ENCODE measurements around the gene CDH23.
"Not testable (repeated sequence)": the region's sequence is repeated elsewhere in the genome, so short reads cannot be mapped to it uniquely, and the experiment has no call there.

The CDH23 gene

DNA sequence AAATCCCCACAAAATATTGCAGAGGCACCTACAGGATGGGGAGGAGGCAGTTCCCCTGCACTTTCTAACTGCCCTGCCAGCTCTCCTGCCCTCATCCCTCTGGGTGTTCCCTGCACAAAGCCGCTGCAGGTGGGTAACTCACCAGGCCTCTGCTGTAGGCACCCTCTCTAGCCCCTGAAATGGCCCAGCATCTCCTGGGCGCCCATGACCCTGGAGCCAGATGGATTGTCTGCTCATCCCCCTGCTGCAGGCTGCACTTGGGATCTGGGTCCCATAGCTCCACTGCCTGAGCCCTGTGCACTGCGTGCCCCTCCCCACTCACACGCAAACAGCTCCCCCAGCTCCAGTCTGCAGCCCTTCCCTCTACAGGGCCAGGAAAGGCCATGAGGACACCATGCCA, 192.0 kb downstream of the CDH23 start:
- no peak for DNase-seq

- DNase-seq, result peak; percentile 47
Observed at GRCh38 chr10:71589617-71590551, 193.2 kb downstream of the CDH23 start.

GRCh38 chr10:71590781-71591350, 194.1 kb downstream of the CDH23 start:
- no peak for DNase-seq

DNA sequence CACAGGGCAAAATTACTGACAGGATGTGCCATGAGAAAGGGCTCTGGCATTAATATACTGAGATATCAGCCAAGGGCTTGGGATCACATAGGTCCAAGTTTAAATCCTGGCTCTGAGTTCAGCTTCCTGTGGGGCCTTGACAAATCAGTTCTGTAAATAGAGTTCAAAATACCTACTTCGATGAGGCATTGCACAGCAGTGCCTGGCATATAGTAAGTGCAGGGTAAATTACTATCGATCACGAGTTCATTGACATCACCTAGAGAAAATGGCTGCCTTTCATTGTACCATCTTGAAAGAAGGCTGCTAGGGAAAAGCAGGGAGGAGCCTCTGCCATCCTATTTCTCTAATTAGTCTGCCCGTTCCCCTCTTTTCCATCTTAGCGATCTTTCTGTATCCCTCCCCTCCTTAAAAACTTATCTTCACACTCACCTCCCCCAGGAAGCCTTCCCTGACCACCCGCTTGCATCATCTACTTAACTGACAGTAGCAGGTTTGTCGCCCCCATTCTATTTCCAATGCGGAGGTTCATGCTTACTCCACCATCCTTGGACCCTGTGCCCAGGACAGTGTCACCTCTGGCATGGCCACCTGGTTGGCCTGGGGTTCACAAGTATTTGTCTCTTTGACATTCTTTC, 198.3 kb downstream of the CDH23 start:
- no peak for DNase-seq

GRCh38 chr10:71595649-71596048, 198.9 kb downstream of the CDH23 start:
- no peak for DNase-seq

- DNase-seq, result no peak
Observed at GRCh38 chr10:71596127-71596526, 199.4 kb downstream of the CDH23 start.

GRCh38 chr10:71596759-71597158, 200.0 kb downstream of the CDH23 start:
- DNase-seq, result no peak

GRCh38 chr10:71597821-71598498, 201.2 kb downstream of the CDH23 start:
- no peak for DNase-seq

- DNase-seq, result no peak
Observed at GRCh38 chr10:71598621-71599055, 201.9 kb downstream of the CDH23 start.

GRCh38 chr10:71599518-71599917, 202.8 kb downstream of the CDH23 start:
- no peak for DNase-seq

- DNase-seq, result not testable (repeated sequence)
Observed at GRCh38 chr10:71600242-71600641, 203.5 kb downstream of the CDH23 start.

- DNase-seq, result no peak
Observed at GRCh38 chr10:71600849-71601248, 204.1 kb downstream of the CDH23 start.

- DNase-seq, result no peak
Observed at GRCh38 chr10:71601273-71601672, 204.6 kb downstream of the CDH23 start.

GRCh38 chr10:71603150-71603549, 206.4 kb downstream of the CDH23 start:
- DNase-seq, result no peak

DNA sequence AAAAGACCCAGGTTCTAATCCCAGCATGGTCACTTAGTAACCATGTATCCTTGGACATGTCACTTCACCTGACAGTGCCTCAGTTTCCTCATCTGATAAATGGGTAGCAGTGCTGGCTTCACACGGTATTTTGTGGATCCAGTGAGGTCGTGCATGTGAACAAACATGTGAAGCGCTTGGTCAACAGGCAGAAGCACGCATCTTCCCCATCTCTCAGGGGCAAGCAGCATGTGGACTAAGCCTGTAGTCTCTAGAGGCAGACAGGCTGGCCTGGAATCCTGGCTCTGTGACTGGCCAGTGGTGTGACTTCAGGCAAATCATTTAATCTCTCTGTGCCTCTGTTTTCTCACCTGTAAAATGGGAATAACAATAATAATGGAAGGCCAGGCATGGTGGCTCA, 207.0 kb downstream of the CDH23 start:
- DNase-seq, result no peak

DNA sequence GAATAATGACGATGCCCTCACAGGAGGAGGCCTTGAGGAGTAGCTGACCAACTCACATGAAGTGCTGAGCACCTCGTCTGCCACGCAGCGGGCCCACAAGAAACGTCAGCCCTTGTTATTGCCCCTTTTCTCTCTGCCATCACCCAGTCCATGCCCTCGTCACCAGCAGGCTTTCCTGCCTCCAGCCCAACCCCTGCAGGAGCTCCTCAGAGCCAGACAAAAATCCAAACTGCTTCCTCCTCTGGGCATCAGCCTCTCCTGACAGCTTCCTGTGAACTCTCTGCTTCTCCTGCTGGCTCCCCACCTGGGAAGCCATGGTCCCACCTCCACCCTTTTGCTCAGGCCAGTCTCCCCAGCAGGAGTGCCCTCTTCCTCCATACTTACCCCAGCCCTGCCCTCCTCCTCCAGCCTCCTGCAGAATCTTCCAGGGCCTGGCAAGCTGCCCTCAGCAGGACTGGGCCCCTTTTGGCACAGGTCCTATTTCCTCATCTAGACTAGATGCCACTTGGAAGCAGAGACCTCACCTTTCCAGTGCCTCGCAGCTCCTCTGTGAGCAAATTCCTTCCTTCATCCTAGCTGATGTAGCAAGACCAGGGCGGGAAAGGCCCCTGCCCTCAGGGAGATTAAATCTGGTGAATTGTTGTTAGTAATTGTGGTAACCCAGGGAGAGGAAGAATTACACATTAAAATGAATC, 207.8 kb downstream of the CDH23 start:
- peak; percentile 28 for DNase-seq

DNA sequence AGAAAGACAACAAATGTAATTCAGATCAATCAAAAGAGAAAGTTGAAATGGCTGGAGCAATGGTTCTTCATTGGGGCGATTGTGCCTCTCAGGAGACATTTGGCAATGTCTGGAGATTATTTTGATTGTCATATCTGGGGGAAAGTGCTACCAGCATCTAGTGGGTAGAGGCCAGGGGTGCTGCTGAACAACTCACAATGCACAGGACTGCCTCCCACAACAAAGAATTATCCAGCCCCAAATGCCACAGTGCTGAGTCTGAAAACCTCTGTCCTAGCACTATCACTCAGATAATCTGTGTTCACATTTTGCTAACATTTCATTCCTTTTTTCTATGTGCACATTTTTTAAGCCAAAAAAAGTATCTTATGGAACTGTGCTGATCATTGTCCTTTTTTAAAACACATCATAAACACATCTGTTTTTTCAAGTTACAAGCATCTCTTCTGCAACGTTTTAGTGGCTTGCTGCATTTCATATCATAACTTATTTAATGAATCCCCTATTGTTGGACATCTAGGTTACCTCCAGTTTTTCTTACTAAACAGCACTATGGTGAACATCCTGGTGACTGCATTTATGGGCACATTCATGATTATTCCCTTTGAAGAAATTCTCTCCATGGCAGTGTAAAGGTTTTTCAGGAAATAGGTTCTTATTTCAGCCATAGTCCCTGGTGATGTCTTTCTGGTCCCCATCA, 208.7 kb downstream of the CDH23 start:
- DNase-seq, result no peak

DNA sequence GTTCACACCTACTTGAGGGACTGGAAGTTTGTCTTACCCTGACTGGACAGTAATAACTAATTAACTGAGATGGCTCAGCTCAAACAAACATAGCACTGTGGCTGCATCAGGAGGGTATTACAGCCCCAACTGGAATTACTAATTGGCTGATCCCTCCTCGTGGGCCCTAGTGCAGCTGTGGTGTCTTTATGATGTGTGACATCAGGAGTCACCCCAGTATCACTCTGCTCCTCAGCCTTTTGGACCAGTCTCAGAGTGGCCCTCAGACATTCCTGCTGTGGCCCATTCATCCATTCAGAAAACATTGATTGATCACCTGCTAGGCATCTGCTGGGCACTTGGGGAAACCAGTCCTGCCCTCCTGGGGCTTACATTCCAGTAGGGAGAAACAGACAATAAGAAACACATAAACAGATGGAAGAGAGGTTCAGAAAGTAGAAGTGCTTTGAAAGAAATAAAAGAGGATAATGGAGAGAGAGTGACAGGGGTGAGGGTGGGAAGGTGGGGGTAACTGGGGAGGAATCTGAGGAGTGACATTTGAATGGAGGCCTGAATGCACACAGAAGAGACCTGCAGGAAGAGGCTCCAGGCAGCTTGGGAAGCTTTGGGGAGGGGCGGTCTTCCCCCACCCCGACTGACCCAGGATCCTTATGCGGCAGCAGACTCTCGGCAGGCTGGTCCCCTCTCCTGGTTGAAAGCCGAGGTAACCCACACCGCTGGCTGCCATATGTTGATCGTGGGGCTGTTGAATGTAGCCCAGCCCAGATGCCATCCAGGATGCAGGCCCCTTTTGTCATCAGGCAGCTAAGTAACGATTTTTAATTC, 209.7 kb downstream of the CDH23 start:
- DNase-seq, result no peak

DNA sequence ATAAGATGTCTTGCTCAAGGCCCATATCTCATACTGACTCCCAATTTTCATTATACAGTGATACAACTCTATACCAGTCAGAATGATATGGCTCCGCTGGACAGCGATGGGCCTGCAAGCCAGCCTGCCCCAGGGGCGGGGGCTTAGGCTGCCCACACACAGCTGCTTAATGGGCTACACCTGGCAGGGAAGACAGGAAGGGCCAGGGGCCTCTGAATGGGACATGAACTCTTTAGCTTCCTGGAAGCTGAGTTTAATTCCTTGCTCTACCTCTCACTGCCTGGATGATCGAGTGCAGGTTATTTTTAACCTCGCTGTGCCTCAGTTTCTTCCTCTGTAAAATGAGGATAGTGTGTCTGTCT, 210.3 kb downstream of the CDH23 start:
- DNase-seq, result no peak

DNA sequence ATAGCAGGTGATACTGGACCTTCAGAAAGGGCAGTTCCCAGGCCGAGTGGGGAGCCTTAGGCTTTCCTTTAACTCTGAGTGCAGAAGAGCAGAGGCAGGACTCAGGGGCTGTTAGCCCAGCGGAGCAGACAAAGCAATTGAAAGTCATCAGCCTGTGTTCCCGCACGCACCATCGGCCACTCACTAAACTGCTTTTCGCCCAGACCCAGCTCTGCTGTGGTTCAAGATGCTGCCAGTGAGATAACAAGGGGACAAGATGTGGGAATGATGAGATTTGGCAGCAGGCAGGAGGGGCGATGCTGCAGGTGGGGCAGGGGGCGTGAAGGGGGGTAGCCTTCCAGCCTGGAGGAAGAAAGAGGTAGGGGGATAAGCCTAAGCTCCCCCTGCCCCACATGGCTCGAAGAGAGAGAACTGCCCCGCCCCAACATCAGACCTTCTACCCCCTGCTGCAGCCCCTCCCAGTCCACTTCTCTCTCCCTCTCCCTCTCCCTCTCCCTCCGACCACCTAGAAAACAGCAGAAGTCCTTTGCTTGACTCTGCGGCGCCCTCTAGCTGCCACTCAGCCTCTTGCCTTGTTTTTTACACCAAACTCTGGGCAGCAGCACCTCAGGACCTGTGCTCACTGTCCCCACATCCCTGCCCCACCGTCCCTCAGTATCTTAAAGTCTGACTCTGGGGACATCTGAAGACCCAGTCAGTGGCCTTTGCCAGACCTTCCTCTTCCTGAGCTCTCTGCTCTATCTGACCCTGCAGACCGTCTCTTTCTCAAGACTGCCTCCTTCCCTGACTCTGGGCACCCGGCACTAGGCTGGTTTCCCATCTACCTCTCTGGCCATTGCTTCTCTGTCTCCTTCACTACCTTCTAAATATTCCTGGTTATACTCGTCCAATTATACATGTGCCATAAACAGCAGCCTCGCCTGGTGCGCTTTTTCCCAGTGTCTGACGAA, 212.4 kb downstream of the CDH23 start:
- DNase-seq, result peak; percentile 25

All from DMS79 treated with DMSO at 0.1 percent for 48 hours (cell line).